ENCODE data around the gene PTH2R. TPM values are rescaled to one million over a fixed set of nuclear protein-coding genes. Genes with fewer than 3 reads are reported as not detected.

The PTH2R gene
- polyA plus RNA-seq, 1 of the 3 experiments (the other 2 are of a cell fraction), result 4.0 TPM

- TF ChIP-seq TEAD4 (IDR thresholded peaks at IDR 0.05; ENCODE audit: borderline replicate concordance, insufficient read depth) (peak; percentile 88), TAF1 (IDR thresholded peaks at IDR 0.05; ENCODE audit: borderline replicate concordance, low read depth, low read length) (no peak), REST (IDR thresholded peaks at IDR 0.05; ENCODE audit: low read depth, low read length) (no peak), SIN3A (IDR thresholded peaks at IDR 0.05; ENCODE audit: borderline replicate concordance, low read depth, low read length) (no peak), EP300 (IDR thresholded peaks at IDR 0.05; ENCODE audit: borderline replicate concordance in 1 of 2, low read depth in 1 of 2, low read length in 1 of 2) (peak in 1 of 2 experiments; percentile 93; a peak in 2 of 4 replicates), FOXM1 (IDR thresholded peaks at IDR 0.05; ENCODE audit: low read depth) (peak; percentile 86), CHD2 (IDR thresholded peaks at IDR 0.05; ENCODE audit: low read length, partially characterized antibody) (no peak)
These were observed 43.1 kb upstream of the PTH2R start (continued) for GRCh38 chr2:208363485-208363884.

GRCh38 chr2:208366215-208367127, 40.1 kb upstream of the PTH2R start:
- CTCF ChIA-PET, result interaction anchor here (1.2 kb wide), 1 partner anchor 30 kb away, joined by 3 read pairs; no protein-coding TSS in a partner anchor
- POLR2A ChIA-PET, result interaction anchor here (0.7 kb wide), 1 partner anchor 621 kb away, joined by 3 read pairs; no protein-coding TSS in a partner anchor
- H3K4me2 ChIP-seq, result no peak overlapping the region

More at GRCh38 chr2:208366215-208367127, 40.1 kb upstream of the PTH2R start:
- peaks cover 0 to 3% of the 10 kb centered on the region in 2 experiments; a peak in 1 of 4 replicates for H3K4me1 ChIP-seq (ENCODE audit: control insufficient read depth in 1 of 2, insufficient read depth in 2 of 2, low read depth in 1 of 2, low read length in 1 of 2)
- peaks cover 0 to 8% of the 10 kb centered on the region in 2 experiments for H3K36me3 ChIP-seq (replicated peaks in 1 of 2; ENCODE audit: control insufficient read depth in 1 of 2, insufficient read depth in 2 of 2, low read length in 1 of 2)
- 90% methylated on average over 4 of the region's 4 CpGs for WGBS (ENCODE audit: low lambda C conversion rate)
- H3K9me2 ChIP-seq, result no peaks in the 10 kb centered on the region
- H3K4me3 ChIP-seq (ENCODE audit: low read depth in 2 of 2, low read length in 1 of 2), result no peak overlapping the region
- TF ChIP-seq TCF12 (IDR thresholded peaks at IDR 0.05) (no peak), RCOR1 (IDR thresholded peaks at IDR 0.05; ENCODE audit: low read length) (no peak), SMC3 (IDR thresholded peaks at IDR 0.05; ENCODE audit: low read depth, low read length) (no peak), RFX5 (IDR thresholded peaks at IDR 0.05; ENCODE audit: low read length) (no peak), ELF1 (IDR thresholded peaks at IDR 0.05) (no peak), POLR2AphosphoS5 (IDR thresholded peaks at IDR 0.05; ENCODE audit: low read depth, low read length) (no peak), REST (IDR thresholded peaks at IDR 0.05; ENCODE audit: low read depth, low read length) (no peak), FOXM1 (IDR thresholded peaks at IDR 0.05; ENCODE audit: low read depth) (no peak)
- no peak overlapping the region for H3K9ac ChIP-seq
- H3K27ac ChIP-seq (ENCODE audit: low read depth in 2 of 2, low read length in 1 of 2), result no peak overlapping the region
- no peak for DNase-seq
- peaks cover 33% of the 10 kb centered on the region for H3F3A ChIP-seq (replicated peaks; ENCODE audit: insufficient read depth)
- no peaks in the 10 kb centered on the region for H3K79me2 ChIP-seq (ENCODE audit: insufficient read depth)
- no peaks in the 10 kb centered on the region for H3K27me3 ChIP-seq (ENCODE audit: insufficient read depth)
- H2AFZ ChIP-seq (ENCODE audit: low read depth), result no peak overlapping the region
- peaks cover 12% of the 10 kb centered on the region for H3K9me3 ChIP-seq
- peaks cover 5% of the 10 kb centered on the region for H4K20me1 ChIP-seq (ENCODE audit: insufficient read depth)
